ENCODE results near the gene CDH4. TPM values are rescaled to one million over a fixed set of nuclear protein-coding genes. Genes with fewer than 3 reads are reported as not detected.

The CDH4 gene
- total and polyA plus RNA-seq, 2 of the 13 experiments (the other 11 are each of a cell fraction or from before 2014, with no cell fraction given): not detected

- no peak for FAIRE-seq
- Histone ChIP-seq H3K79me2 (ENCODE audit: insufficient read depth, low read length) (no peaks in the 10 kb centered on the region), H3K4me2 (ENCODE audit: low read depth, low read length) (no peak overlapping the region), H3K4me3 (replicated peaks in 1 of 3; ENCODE audit: insufficient read depth in 1 of 3, low read depth in 2 of 3, low read length in 3 of 3) (no peak overlapping the region), H3K9me3 (ENCODE audit: low read length) (no peaks in the 10 kb centered on the region), H3K9ac (ENCODE audit: insufficient read depth, low read depth, low read length) (no peak overlapping the region), H3K36me3 (replicated peaks in 1 of 2; ENCODE audit: control insufficient read depth in 1 of 2, insufficient read depth in 2 of 2, low read length in 2 of 2) (no peaks in the 10 kb centered on the region), H3K27me3 (ENCODE audit: control insufficient read depth in 1 of 2, insufficient read depth in 2 of 2, low read length in 2 of 2) (peaks cover under 1 to 1% of the 10 kb centered on the region in 2 experiments; a peak in 1 of 5 replicates), H3K27ac (ENCODE audit: extremely low read length, insufficient read depth, low read length) (no peak overlapping the region), H2AFZ (ENCODE audit: low read length) (no peak overlapping the region), H3K4me1 (ENCODE audit: insufficient read depth, low read length) (no peaks in the 10 kb centered on the region), H4K20me1 (ENCODE audit: insufficient read depth, low read length) (no peaks in the 10 kb centered on the region)
- DNase-seq (ENCODE audit: low spot score): no peak
- POLR2A ChIA-PET: no interaction called here
- 3% methylated on average over 2 of the region's 2 CpGs for WGBS (ENCODE audit: low lambda C conversion rate)
- ATAC-seq: no peak
- in situ Hi-C loops (cut with HindIII; ENCODE audit: extremely low pct_ligation_motif_present, low pct_unique_long_range_greater_than_20kb) (no loop called here), intact Hi-C loops (cut with micrococcal nuclease; ENCODE audit: unreplicated experiment) (no loop called here)
- no TSS peak for BruUV-seq (replicated peaks)
- CTCF ChIA-PET (ENCODE audit: low intra/inter-chr PET ratio, low total read pairs): no interaction called here
- peak; percentile 86 for TF ChIP-seq ATF7 (IDR thresholded peaks at IDR 0.05)
- no peak for TF ChIP-seq ATF7 (CRISPR knock-in tag; IDR thresholded peaks at IDR 0.05)
- TF ChIP-seq NFE2 (CRISPR knock-in tag; IDR thresholded peaks at IDR 0.05): no peak
These were observed 197.9 kb downstream of the CDH4 start for GRCh38 chr20:61449916-61450315.

- DNase-seq (ENCODE audit: low spot score) (no peak), FAIRE-seq (no peak), ATAC-seq (no peak; the same call in 2 of the 3 replicates)
- POLR2A ChIA-PET: no interaction called here
- H2AFZ ChIP-seq (ENCODE audit: low read length): no peak overlapping the region
- H3K27ac ChIP-seq (ENCODE audit: extremely low read length, insufficient read depth, low read length): no peak overlapping the region
- no peaks in the 10 kb centered on the region for H3K79me2 ChIP-seq (ENCODE audit: insufficient read depth, low read length)
- TF ChIP-seq TFE3 (CRISPR knock-in tag; IDR thresholded peaks at IDR 0.05): no peak
- no peaks in the 10 kb centered on the region for H3K4me1 ChIP-seq (ENCODE audit: insufficient read depth, low read length)
- CTCF ChIA-PET (ENCODE audit: low intra/inter-chr PET ratio, low total read pairs): no interaction called here
- BruUV-seq (replicated peaks): no TSS peak
- in situ Hi-C loops (cut with HindIII; ENCODE audit: extremely low pct_ligation_motif_present, low pct_unique_long_range_greater_than_20kb): no loop called here
- H3K4me2 ChIP-seq (ENCODE audit: low read depth, low read length): no peak overlapping the region
- H3K27me3 ChIP-seq (ENCODE audit: control insufficient read depth in 1 of 2, insufficient read depth in 2 of 2, low read length in 2 of 2): peaks cover 1 to 3% of the 10 kb centered on the region in 2 experiments; a peak in 1 of 5 replicates
- intact Hi-C loops (cut with micrococcal nuclease; ENCODE audit: unreplicated experiment): no loop called here
- no peaks in the 10 kb centered on the region for H3K9me3 ChIP-seq (ENCODE audit: low read length)
- H3K4me3 ChIP-seq (replicated peaks in 1 of 3; ENCODE audit: insufficient read depth in 1 of 3, low read depth in 2 of 3, low read length in 3 of 3): no peak overlapping the region
- 10% methylated on average over 6 of the region's 6 CpGs for WGBS (ENCODE audit: low lambda C conversion rate)
- no peaks in the 10 kb centered on the region for H4K20me1 ChIP-seq (ENCODE audit: insufficient read depth, low read length)
- no peaks in the 10 kb centered on the region for H3K36me3 ChIP-seq (replicated peaks in 1 of 2; ENCODE audit: control insufficient read depth in 1 of 2, insufficient read depth in 2 of 2, low read length in 2 of 2)
- H3K9ac ChIP-seq (ENCODE audit: insufficient read depth, low read depth, low read length): no peak overlapping the region
These were observed 198.5 kb downstream of the CDH4 start for GRCh38 chr20:61450549-61450948.

All from HepG2 (cell line).